Measurements from ENCODE around the gene SLC9A3. TPM values are rescaled to one million over a fixed set of nuclear protein-coding genes. Genes with fewer than 3 reads are reported as not detected.
"Not testable (repeated sequence)": the region's sequence is repeated elsewhere in the genome, so short reads cannot be mapped to it uniquely, and the experiment has no call there.

Gene SLC9A3
- total RNA-seq, 4 donors from 2014 or later = 2.4 to 3.8 (median 3.5) TPM

GRCh38 chr5:474840-475661, 49.2 kb downstream of the SLC9A3 start:
- peaks cover 0 to 13% (median 0%) of the 10 kb centered on the region in 3 donors for H3K36me3 ChIP-seq
- TF ChIP-seq POLR2A (IDR thresholded peaks at IDR 0.05) = no peak
- TF ChIP-seq, protein P1, sequence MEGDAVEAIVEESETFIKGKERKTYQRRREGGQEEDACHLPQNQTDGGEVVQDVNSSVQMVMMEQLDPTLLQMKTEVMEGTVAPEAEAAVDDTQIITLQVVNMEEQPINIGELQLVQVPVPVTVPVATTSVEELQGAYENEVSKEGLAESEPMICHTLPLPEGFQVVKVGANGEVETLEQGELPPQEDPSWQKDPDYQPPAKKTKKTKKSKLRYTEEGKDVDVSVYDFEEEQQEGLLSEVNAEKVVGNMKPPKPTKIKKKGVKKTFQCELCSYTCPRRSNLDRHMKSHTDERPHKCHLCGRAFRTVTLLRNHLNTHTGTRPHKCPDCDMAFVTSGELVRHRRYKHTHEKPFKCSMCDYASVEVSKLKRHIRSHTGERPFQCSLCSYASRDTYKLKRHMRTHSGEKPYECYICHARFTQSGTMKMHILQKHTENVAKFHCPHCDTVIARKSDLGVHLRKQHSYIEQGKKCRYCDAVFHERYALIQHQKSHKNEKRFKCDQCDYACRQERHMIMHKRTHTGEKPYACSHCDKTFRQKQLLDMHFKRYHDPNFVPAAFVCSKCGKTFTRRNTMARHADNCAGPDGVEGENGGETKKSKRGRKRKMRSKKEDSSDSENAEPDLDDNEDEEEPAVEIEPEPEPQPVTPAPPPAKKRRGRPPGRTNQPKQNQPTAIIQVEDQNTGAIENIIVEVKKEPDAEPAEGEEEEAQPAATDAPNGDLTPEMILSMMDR (IDR thresholded peaks at IDR 0.05) = no peak
- H3K27ac ChIP-seq = peak overlapping the region in 3 of 4 donors; percentile 44 to 90 (median 61)
- intact Hi-C loops (cut with DNase I) = no loop called here
- H3K27me3 ChIP-seq = peaks cover 0 to 52% (median 8%) of the 10 kb centered on the region in 4 donors
- no peaks in the 10 kb centered on the region for H3K9me3 ChIP-seq
- WGBS, 2 donors = 10 to 12% methylated on average over 13 to 26 of the region's 50 CpGs
- H3K4me3 ChIP-seq = peak overlapping the region; percentile 33 to 98 (median 74)
- H3K4me1 ChIP-seq = peaks cover 32 to 56% (median 36%) of the 10 kb centered on the region in 3 donors
- DNase-seq = no peak

DNA sequence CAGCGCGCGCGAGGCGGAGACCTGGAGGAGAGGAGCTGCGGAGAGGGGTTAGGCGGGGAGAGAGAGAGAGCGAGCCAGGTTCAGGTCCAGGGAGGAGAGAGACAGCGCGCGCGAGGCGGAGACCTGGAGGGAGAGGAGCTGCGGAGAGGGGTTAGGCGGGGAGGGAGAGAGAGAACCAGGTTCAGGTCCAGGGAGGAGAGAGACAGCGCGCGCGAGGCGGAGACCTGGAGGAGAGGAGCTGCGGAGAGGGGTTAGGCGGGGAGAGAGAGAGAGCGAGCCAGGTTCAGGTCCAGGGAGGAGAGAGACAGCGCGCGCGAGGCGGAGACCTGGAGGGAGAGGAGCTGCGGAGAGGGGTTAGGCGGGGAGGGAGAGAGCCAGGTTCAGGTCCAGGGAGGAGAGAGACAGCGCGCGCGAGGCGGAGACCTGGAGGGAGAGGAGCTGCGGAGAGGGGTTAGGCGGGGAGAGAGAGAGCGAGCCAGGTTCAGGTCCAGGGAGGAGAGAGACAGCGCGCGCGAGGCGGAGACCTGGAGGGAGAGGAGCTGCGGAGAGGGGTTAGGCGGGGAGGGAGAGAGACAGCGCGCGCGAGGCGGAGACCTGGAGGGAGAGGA, 49.9 kb downstream of the SLC9A3 start:
- peak overlapping the region; percentile 84 to 98 (median 91) for H3K4me3 ChIP-seq
- peaks cover 0 to 45% (median 7%) of the 10 kb centered on the region in 4 donors for H3K27me3 ChIP-seq
- peaks cover 32 to 56% (median 36%) of the 10 kb centered on the region in 3 donors for H3K4me1 ChIP-seq
- H3K36me3 ChIP-seq = peaks cover 0 to 20% (median 0%) of the 10 kb centered on the region in 3 donors
- no CpG with 5 or more reads among the region's 50 CpGs for WGBS, 2 donors
- DNase-seq; intact Hi-C loops (cut with DNase I); H3K9me3 ChIP-seq: not testable (repeated sequence)
- H3K27ac ChIP-seq = peak overlapping the region in 3 of 4 donors; percentile 90 to 94 (median 93)

- Histone ChIP-seq H3K27me3 (peaks cover 0 to 39% (median 6%) of the 10 kb centered on the region in 4 donors), H3K9me3 (no peaks in the 10 kb centered on the region), H3K27ac (peak overlapping the region; percentile 85 to 94 (median 92)), H3K4me3 (peak overlapping the region; percentile 84 to 98 (median 91)), H3K36me3 (peaks cover 0 to 26% (median 0%) of the 10 kb centered on the region in 3 donors), H3K4me1 (peaks cover 32 to 56% (median 36%) of the 10 kb centered on the region in 3 donors)
- TF ChIP-seq, protein P1 (IDR thresholded peaks at IDR 0.05) = no peak
- no peak for TF ChIP-seq POLR2A (IDR thresholded peaks at IDR 0.05)
- WGBS, 2 donors = 0% methylated on average over 8 of the region's 44 CpGs
- no peak for DNase-seq
- intact Hi-C loops (cut with DNase I) = no loop called here
These were observed 50.6 kb downstream of the SLC9A3 start for GRCh38 chr5:473551-474192.

DNA sequence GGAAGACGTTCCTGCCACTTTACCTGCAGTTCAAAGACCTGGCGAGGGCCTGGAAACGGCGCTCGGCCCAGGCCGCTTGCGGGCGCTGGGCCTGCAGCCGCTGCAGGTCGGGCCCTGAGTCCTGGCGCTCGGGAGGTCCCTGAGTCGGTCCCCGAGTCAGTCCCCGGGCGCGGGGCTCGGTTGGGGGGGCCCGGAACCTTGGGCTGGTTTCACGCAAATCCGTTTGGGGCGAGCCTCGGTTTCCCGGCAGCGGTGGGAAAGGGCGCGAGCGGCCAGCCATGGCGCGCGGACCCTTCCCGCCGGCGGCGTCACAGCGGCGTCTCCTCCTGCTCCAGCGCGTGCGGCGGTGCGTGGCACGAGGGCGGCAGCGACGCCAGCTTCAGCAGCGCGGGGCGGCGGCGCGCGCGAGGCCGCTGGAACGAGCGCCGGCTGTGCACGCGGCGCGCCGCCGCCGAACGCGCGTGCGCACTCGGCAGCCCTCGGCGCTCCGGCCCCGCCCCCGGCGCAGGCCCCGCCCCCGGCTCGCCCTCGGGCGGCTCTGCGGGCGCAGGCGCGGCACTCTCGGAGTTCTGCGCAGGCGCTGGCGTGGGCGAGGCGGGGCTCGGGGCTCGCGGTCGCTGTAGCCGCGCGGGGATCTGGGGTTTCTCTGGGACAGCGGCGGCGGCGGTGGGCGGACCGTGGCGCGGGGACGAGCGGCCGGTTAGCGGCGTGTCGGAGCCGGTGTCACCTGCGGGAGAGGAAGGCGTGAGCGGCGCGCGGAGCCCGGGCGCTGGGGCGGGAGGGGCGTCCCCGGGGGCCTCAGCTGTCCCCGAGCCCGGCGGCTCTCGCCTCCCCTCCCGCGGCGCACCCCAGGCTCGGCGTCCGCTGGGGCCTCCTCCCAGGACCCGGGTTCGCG, 51.3 kb downstream of the SLC9A3 start:
- Histone ChIP-seq H3K9me3 (no peaks in the 10 kb centered on the region), H3K4me1 (peaks cover 32 to 56% (median 36%) of the 10 kb centered on the region in 3 donors), H3K36me3 (peaks cover 0 to 30% (median 0%) of the 10 kb centered on the region in 3 donors), H3K27me3 (peaks cover 0 to 32% (median 6%) of the 10 kb centered on the region in 4 donors), H3K4me3 (peak overlapping the region; percentile 84 to 98 (median 91)), H3K27ac (peak overlapping the region; percentile 85 to 94 (median 92))
- WGBS, 2 donors = 0% methylated on average over 7 of the region's 137 CpGs; no CpG with 5 or more reads in 1 of the 2 donors
- DNase-seq = peak; percentile 25
- intact Hi-C loops (cut with DNase I) = no loop called here
- TF ChIP-seq, protein P1 (IDR thresholded peaks at IDR 0.05) = no peak
- peak in 3 of 4 donors; percentile 34 to 82 (median 67) for TF ChIP-seq POLR2A (IDR thresholded peaks at IDR 0.05)

Data from esophagus squamous epithelium (tissue), 5 donors.